ENCODE measurements around the gene SMC4. TPM values are rescaled to one million over a fixed set of nuclear protein-coding genes. Genes with fewer than 3 reads are reported as not detected.

SMC4 gene
- polyA plus RNA-seq, 1 of the 3 experiments (the other 2 are of a cell fraction), result 26.1 TPM

DNA sequence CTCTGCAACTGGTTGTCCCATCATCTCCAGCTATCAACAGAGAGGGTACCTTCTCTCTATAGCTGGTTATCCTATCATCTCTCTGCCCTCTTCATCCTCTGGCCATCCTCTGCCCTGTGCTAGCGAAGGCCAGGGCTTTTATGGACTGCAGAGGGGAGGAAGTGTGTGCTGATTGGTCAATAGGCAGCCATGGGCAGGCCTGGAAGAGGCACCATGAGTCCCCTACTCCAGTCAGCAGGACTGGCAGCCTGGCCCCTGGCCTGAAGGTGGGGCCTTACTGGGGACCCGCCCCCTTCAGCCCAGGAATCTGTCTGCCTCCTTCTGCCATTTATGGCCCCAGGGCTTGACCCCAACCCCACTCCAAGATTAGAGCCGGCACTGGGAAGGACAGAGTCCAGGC is 60.6 kb downstream of the SMC4 start:
- H3F3A ChIP-seq (replicated peaks; ENCODE audit: insufficient read depth), result no peaks in the 10 kb centered on the region
- no peak for DNase-seq
- no peaks in the 10 kb centered on the region; a peak in 1 of 4 replicates for H3K4me1 ChIP-seq (ENCODE audit: control insufficient read depth in 1 of 2, insufficient read depth in 2 of 2, low read depth in 1 of 2, low read length in 1 of 2)
- H3K79me2 ChIP-seq (ENCODE audit: insufficient read depth), result no peaks in the 10 kb centered on the region
- H2AFZ ChIP-seq (ENCODE audit: low read depth), result no peak overlapping the region
- POLR2A ChIA-PET, result no interaction called here
- no peak for TF ChIP-seq GABPA (IDR thresholded peaks at IDR 0.05; ENCODE audit: low read depth)
- no peak for TF ChIP-seq CHD2 (IDR thresholded peaks at IDR 0.05; ENCODE audit: low read length, partially characterized antibody)
- TF ChIP-seq SMC3 (IDR thresholded peaks at IDR 0.05; ENCODE audit: low read depth, low read length), result no peak
- no peak for TF ChIP-seq MXI1 (IDR thresholded peaks at IDR 0.05; ENCODE audit: low read depth, low read length)
- no peak for TF ChIP-seq RCOR1 (IDR thresholded peaks at IDR 0.05; ENCODE audit: low read length)
- TF ChIP-seq, protein P1, sequence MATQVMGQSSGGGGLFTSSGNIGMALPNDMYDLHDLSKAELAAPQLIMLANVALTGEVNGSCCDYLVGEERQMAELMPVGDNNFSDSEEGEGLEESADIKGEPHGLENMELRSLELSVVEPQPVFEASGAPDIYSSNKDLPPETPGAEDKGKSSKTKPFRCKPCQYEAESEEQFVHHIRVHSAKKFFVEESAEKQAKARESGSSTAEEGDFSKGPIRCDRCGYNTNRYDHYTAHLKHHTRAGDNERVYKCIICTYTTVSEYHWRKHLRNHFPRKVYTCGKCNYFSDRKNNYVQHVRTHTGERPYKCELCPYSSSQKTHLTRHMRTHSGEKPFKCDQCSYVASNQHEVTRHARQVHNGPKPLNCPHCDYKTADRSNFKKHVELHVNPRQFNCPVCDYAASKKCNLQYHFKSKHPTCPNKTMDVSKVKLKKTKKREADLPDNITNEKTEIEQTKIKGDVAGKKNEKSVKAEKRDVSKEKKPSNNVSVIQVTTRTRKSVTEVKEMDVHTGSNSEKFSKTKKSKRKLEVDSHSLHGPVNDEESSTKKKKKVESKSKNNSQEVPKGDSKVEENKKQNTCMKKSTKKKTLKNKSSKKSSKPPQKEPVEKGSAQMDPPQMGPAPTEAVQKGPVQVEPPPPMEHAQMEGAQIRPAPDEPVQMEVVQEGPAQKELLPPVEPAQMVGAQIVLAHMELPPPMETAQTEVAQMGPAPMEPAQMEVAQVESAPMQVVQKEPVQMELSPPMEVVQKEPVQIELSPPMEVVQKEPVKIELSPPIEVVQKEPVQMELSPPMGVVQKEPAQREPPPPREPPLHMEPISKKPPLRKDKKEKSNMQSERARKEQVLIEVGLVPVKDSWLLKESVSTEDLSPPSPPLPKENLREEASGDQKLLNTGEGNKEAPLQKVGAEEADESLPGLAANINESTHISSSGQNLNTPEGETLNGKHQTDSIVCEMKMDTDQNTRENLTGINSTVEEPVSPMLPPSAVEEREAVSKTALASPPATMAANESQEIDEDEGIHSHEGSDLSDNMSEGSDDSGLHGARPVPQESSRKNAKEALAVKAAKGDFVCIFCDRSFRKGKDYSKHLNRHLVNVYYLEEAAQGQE (IDR thresholded peaks at IDR 0.05; ENCODE audit: low read depth, low read length), result no peak
- no peak for TF ChIP-seq TCF12 (IDR thresholded peaks at IDR 0.05)
- TF ChIP-seq, protein P2, sequence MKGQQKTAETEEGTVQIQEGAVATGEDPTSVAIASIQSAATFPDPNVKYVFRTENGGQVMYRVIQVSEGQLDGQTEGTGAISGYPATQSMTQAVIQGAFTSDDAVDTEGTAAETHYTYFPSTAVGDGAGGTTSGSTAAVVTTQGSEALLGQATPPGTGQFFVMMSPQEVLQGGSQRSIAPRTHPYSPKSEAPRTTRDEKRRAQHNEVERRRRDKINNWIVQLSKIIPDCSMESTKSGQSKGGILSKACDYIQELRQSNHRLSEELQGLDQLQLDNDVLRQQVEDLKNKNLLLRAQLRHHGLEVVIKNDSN (IDR thresholded peaks at IDR 0.05; ENCODE audit: borderline replicate concordance, low read depth), result no peak
- TF ChIP-seq JUND (IDR thresholded peaks at IDR 0.05), result no peak
- no peak for TF ChIP-seq FOXJ3 (CRISPR knock-in tag; IDR thresholded peaks at IDR 0.05)
- no peak for TF ChIP-seq NRF1 (IDR thresholded peaks at IDR 0.05; ENCODE audit: low read depth, low read length)
- no peak for TF ChIP-seq MEF2A (IDR thresholded peaks at IDR 0.05; ENCODE audit: borderline replicate concordance, low read depth)
- TF ChIP-seq, protein P3, sequence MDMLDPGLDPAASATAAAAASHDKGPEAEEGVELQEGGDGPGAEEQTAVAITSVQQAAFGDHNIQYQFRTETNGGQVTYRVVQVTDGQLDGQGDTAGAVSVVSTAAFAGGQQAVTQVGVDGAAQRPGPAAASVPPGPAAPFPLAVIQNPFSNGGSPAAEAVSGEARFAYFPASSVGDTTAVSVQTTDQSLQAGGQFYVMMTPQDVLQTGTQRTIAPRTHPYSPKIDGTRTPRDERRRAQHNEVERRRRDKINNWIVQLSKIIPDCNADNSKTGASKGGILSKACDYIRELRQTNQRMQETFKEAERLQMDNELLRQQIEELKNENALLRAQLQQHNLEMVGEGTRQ (IDR thresholded peaks at IDR 0.05; ENCODE audit: borderline replicate concordance, low read depth, low read length), result no peak
- no peak for TF ChIP-seq EZH2phosphoT487 (IDR thresholded peaks at IDR 0.05; ENCODE audit: borderline replicate concordance, low read depth)
- TF ChIP-seq TEAD4 (IDR thresholded peaks at IDR 0.05; ENCODE audit: borderline replicate concordance, insufficient read depth), result no peak
- TF ChIP-seq RAD21 (IDR thresholded peaks at IDR 0.05; ENCODE audit: low read length), result no peak
- H3K27me3 ChIP-seq (ENCODE audit: insufficient read depth), result no peaks in the 10 kb centered on the region
- no peaks in the 10 kb centered on the region for H3K9me2 ChIP-seq
- CTCF ChIA-PET, result no interaction called here
- no peaks in the 10 kb centered on the region for H4K20me1 ChIP-seq (ENCODE audit: insufficient read depth)
- H3K9me3 ChIP-seq, result no peaks in the 10 kb centered on the region
- WGBS (ENCODE audit: low lambda C conversion rate), result 52% methylated on average over 2 of the region's 3 CpGs
- no peak overlapping the region for H3K9ac ChIP-seq
- H3K36me3 ChIP-seq (replicated peaks in 1 of 2; ENCODE audit: control insufficient read depth in 1 of 2, insufficient read depth in 2 of 2, low read length in 1 of 2), result no peaks in the 10 kb centered on the region
- H3K4me2 ChIP-seq, result no peak overlapping the region
- H3K4me3 ChIP-seq (ENCODE audit: low read depth in 2 of 2, low read length in 1 of 2), result no peak overlapping the region
- H3K27ac ChIP-seq (ENCODE audit: low read depth in 2 of 2, low read length in 1 of 2), result no peak overlapping the region

Measured in SK-N-SH (cell line).